ENCODE measurements around the gene TMIGD1. TPM values are rescaled to one million over a fixed set of nuclear protein-coding genes. Genes with fewer than 3 reads are reported as not detected.

TMIGD1 gene
- total and polyA plus RNA-seq, 7 donors: 0.71 to 97.8 (median 61.1) TPM; not detected in 3

DNA sequence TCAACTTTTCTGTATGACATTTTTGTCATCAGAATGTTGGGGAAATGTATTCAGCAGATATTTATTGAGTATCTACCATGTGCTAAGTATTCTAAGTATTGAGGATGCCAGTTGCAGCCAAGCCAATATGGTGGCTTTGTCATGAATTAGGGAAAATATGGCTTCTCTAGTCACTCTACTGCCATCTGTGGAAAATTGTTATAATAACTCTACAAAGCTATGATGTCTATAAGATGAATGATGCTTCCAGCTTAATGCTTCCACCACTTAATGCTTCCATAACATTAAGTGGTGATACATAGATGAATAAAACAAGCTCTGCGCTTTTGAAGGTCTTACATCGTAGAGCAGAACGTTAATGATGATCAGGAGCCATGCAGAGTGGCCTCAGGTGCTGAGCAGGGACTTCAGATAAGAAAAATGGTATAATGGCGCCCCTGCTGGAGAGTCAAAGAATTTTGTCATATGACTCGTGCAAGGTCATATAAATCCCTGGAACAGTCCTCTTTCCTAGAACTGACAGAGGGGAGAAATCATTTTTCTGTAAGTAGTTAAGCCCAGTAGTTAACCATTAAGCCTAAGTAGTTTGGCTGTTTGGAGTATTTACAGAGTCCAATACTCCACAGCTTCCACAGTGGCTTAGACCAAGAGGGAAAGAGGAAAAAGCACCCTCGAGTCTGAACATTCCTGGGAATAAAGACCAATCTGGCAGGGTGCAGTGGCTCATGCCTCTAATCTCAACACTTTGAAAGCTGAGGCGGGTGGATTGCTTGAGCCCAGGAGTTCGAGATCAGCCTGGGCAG lies 2.7 kb upstream of the TMIGD1 start:
- no peak overlapping the region for H3K4me3 ChIP-seq
- no peak for DNase-seq
- WGBS, 2 donors: 13 to 40% methylated on average over 8 of the region's 8 CpGs
- H3K9me3 ChIP-seq: no peaks in the 10 kb centered on the region
- no peaks in the 10 kb centered on the region for H3K36me3 ChIP-seq
- H3K4me1 ChIP-seq: peaks cover 0 to 13% (median 10%) of the 10 kb centered on the region in 4 donors
- H3K27me3 ChIP-seq: no peaks in the 10 kb centered on the region
- intact Hi-C loops (cut with DNase I): no loop called here
- no peak for TF ChIP-seq POLR2AphosphoS5 (IDR thresholded peaks at IDR 0.05)
- TF ChIP-seq, protein P1, sequence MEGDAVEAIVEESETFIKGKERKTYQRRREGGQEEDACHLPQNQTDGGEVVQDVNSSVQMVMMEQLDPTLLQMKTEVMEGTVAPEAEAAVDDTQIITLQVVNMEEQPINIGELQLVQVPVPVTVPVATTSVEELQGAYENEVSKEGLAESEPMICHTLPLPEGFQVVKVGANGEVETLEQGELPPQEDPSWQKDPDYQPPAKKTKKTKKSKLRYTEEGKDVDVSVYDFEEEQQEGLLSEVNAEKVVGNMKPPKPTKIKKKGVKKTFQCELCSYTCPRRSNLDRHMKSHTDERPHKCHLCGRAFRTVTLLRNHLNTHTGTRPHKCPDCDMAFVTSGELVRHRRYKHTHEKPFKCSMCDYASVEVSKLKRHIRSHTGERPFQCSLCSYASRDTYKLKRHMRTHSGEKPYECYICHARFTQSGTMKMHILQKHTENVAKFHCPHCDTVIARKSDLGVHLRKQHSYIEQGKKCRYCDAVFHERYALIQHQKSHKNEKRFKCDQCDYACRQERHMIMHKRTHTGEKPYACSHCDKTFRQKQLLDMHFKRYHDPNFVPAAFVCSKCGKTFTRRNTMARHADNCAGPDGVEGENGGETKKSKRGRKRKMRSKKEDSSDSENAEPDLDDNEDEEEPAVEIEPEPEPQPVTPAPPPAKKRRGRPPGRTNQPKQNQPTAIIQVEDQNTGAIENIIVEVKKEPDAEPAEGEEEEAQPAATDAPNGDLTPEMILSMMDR (IDR thresholded peaks at IDR 0.05): peak in 1 of 4 experiments; percentile 54
- H3K27ac ChIP-seq: no peak overlapping the region

DNA sequence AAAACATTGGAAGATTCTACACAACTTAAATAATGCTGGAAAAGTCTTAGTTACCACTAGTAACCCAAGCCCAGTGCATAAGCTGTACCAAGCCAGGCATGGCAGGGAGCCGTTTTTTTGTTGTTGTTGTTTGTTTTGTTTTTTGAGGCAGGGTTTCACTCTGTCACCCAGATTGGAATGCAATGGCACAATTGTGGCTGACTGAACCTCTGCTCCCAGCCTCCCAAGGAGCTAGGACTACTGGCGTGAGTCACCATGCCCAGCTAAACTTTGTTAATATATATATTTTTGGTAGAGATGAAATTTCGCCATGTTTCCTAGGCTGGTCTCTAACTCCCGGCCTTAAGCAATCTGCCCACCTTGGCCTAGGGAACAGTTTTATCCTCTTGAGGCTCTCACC lies 564 bp upstream of the TMIGD1 start:
- Histone ChIP-seq H3K9me3 (no peaks in the 10 kb centered on the region), H3K36me3 (no peaks in the 10 kb centered on the region), H3K27me3 (no peaks in the 10 kb centered on the region), H3K4me3 (no peak overlapping the region), H3K27ac (no peak overlapping the region), H3K4me1 (no peaks in the 10 kb centered on the region)
- DNase-seq: no peak
- TF ChIP-seq POLR2AphosphoS5 (IDR thresholded peaks at IDR 0.05) (no peak), POLR2A (IDR thresholded peaks at IDR 0.05) (no peak), EP300 (IDR thresholded peaks at IDR 0.05) (no peak)
- TF ChIP-seq, protein P1 (IDR thresholded peaks at IDR 0.05): no peak
- WGBS, 2 donors: 88 to 94% methylated on average over 4 of the region's 4 CpGs
- intact Hi-C loops (cut with DNase I): no loop called here

DNA sequence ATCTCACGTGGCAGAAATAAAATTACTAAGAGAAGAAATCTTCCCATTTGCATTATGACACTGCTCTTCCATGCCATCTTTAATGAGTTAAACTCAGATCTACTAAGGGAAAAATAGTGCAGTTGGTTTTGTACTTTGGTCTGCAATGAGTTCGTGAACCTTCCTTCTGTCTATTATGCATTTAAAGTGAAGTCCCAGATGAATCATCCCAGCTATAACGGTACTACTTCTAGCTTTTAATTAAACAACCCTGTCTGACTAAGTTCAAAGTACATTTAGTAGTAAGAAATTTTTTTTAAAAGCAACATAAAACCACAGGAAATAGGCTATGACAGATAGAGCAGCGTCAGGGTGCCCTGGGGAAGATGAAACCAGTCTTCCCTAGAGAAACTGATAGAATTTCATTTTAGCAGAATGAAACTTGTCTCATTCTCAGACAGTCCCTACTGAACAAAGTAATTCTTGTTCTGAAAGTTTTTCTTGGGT lies 1.8 kb downstream of the TMIGD1 start:
- no peaks in the 10 kb centered on the region for H3K4me1 ChIP-seq
- H3K27me3 ChIP-seq: peaks cover 0 to 4% (median 0%) of the 10 kb centered on the region in 3 donors
- no peak overlapping the region for H3K4me3 ChIP-seq
- no peaks in the 10 kb centered on the region for H3K9me3 ChIP-seq
- no peaks in the 10 kb centered on the region for H3K36me3 ChIP-seq
- no peak overlapping the region for H3K27ac ChIP-seq
- no peak for DNase-seq
- intact Hi-C loops (cut with DNase I): no loop called here
- WGBS, 2 donors: 12 to 26% methylated on average over 4 of the region's 4 CpGs
- no peak for TF ChIP-seq POLR2A (IDR thresholded peaks at IDR 0.05)
- TF ChIP-seq, protein P1 (IDR thresholded peaks at IDR 0.05): no peak
- TF ChIP-seq POLR2AphosphoS5 (IDR thresholded peaks at IDR 0.05): no peak
- TF ChIP-seq EP300 (IDR thresholded peaks at IDR 0.05): no peak

DNA sequence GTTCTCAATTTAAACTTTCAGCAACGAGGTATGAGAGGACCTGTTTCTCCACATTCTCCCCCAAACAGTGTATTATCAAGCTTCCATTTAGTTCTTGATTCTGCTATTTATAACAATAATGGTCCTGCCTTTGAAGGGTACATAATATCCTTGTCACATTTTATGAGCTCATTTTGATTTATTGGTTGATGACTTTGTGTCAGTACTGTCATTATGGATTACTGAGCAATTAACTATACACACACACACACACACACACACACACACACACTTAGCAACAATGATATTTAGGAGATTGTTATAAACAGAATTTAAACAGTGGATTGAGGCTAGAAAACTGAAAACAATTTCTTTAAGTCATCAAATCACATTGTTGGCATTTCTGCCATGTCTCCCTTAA lies 7.0 kb downstream of the TMIGD1 start:
- WGBS, 2 donors: 11 to 29% methylated on average over 1 of the region's 1 CpG
- no peak for DNase-seq
- Histone ChIP-seq H3K4me1 (peaks cover 0 to 2% (median 0%) of the 10 kb centered on the region in 4 donors), H3K27me3 (peaks cover 0 to 4% (median 0%) of the 10 kb centered on the region in 3 donors), H3K4me3 (no peak overlapping the region), H3K36me3 (no peaks in the 10 kb centered on the region), H3K27ac (no peak overlapping the region), H3K9me3 (no peaks in the 10 kb centered on the region)
- intact Hi-C loops (cut with DNase I): no loop called here
- no peak for TF ChIP-seq POLR2AphosphoS5 (IDR thresholded peaks at IDR 0.05)
- TF ChIP-seq, protein P1 (IDR thresholded peaks at IDR 0.05): no peak
- TF ChIP-seq POLR2A (IDR thresholded peaks at IDR 0.05): no peak
- TF ChIP-seq EP300 (IDR thresholded peaks at IDR 0.05): no peak
